Upper lobe of left lung (tissue), 6 donors: ENCODE data around the gene RACK1. TPM values are rescaled to one million over a fixed set of nuclear protein-coding genes. Genes with fewer than 3 reads are reported as not detected.

Experiments
- ATAC-seq, 2 donors: fragments of 200-7000 bp; cut with Tn5 transposase; one replicate each; pipeline ENCODE4 v1.9.1; 2022; ENCODE audit warnings: mild to moderate bottlenecking in 2 of 2, moderate library complexity in 2 of 2; ENCODE audit not compliant: low FRiP score in 2 of 2
- DNase-seq, 2 donors: peaks; one replicate each; pipeline ENCODE4 v3.0.0-alpha.2; 2019 to 2020
- H3K27ac ChIP-seq, 4 donors: fragments of 200-600 bp; sonication (generic); one replicate each; pipeline ENCODE4 v1.5.1; 2016 to 2019
- H3K27me3 ChIP-seq, 4 donors: fragments of 200-600 bp; sonication (generic); one replicate each; pipeline ENCODE4 v1.5.1; 2017 to 2019
- H3K36me3 ChIP-seq, 4 donors: fragments of 200-600 bp; sonication (generic); one replicate each; pipeline ENCODE4 v1.5.1; 2016 to 2019
- H3K4me1 ChIP-seq, 4 donors: fragments of 200-600 bp; sonication (generic); one replicate each; pipeline ENCODE4 v1.5.1; 2018 to 2019
- H3K4me3 ChIP-seq, 4 donors: fragments of 200-600 bp; sonication (generic); one replicate each; pipeline ENCODE4 v1.5.1; 2017 to 2019; ENCODE audit warnings: mild to moderate bottlenecking in 2 of 4, moderate library complexity in 1 of 4
- H3K9me3 ChIP-seq, 4 donors: fragments of 200-600 bp; sonication (generic); one replicate each; pipeline ENCODE4 v1.5.1; 2018 to 2019
- EP300 ChIP-seq, 4 donors: sonication (generic); formaldehyde crosslinking; IDR thresholded peaks; one replicate each; pipeline ENCODE4 v1.5.1; 2017; ENCODE audit warnings: antibody characterized with exemption in 4 of 4, control low read depth in 2 of 4
- POLR2A ChIP-seq, 4 donors: fragments of 450-650 bp; IDR thresholded peaks; one replicate each; pipeline ENCODE4 v1.5.1; 2016 to 2017; ENCODE audit warnings: antibody characterized with exemption in 4 of 4, mild to moderate bottlenecking in 2 of 4
- POLR2AphosphoS5 ChIP-seq, 2 donors: sonication (generic); formaldehyde crosslinking; IDR thresholded peaks; one replicate each; pipeline ENCODE4 v1.5.1; 2017; ENCODE audit warnings: antibody characterized with exemption in 2 of 2
- WGBS, 2 donors: methylation state at CpG; one replicate each; pipeline ENCODE4 v1.1.5; 2017 to 2018; 5-methylcytosine and 5-hydroxymethylcytosine counted together
- total RNA-seq, 6 donors: library from RNA; depleted of rRNA in 4 of 6; stranded (reverse); fragments of >200 nt in 4 of 6; gene quantifications; one replicate each; pipeline versions ENCODE4 v1.1.0 to v1.2.1, GENCODE V29; 2016 to 2021
- TF ChIP-seq, protein P1 (sequence below), 6 experiments: fragments of 450-650 bp in 4 of 6; fragments of 200-600 bp in 2 of 6; sonication (generic) in 2 of 6; IDR thresholded peaks; one replicate each; pipeline ENCODE4 v1.5.1; 2016 to 2019; ENCODE audit warnings: antibody characterized with exemption in 6 of 6
- donor health status: DM: no; HTN: no; CAD: no; lungs with moderate emphysema.
- donor health status: DM: no; HTN: yes; CAD: no; lungs with severe emphysema.

Gene RACK1
- total RNA-seq, 6 donors from 2014 or later, result 801 to 1,863 (median 1,196) TPM

DNA sequence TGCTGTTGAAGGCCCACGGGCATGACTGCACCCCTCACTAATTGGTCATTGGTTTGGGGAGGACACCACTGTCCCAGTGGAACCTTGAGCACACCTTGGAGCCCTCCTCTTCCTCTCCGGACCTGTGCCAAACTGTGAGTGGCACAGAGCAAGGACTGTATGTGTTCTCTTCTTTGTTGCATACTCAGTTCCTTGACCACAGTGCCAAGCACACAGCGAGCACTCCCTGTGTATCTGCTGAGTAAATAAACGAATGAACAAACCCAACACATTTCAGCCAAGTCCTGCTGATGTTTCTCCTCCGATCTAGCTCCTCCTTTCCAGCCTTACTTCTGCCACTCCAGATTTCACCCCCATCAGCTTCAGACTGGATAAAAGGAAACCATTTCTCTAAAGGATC lies 19.9 kb upstream of the RACK1 start:
- DNase-seq, result no peak
- H3K4me3 ChIP-seq, result no peak overlapping the region
- peaks cover 18 to 30% (median 24%) of the 10 kb centered on the region in 4 donors for H3K4me1 ChIP-seq
- no peaks in the 10 kb centered on the region for H3K9me3 ChIP-seq
- no peak for ATAC-seq
- H3K27ac ChIP-seq, result peak overlapping the region in 1 of 4 donors; percentile 96
- TF ChIP-seq EP300 (IDR thresholded peaks at IDR 0.05) (no peak), POLR2A (IDR thresholded peaks at IDR 0.05) (no peak), POLR2AphosphoS5 (IDR thresholded peaks at IDR 0.05) (no peak)
- TF ChIP-seq, protein P1, sequence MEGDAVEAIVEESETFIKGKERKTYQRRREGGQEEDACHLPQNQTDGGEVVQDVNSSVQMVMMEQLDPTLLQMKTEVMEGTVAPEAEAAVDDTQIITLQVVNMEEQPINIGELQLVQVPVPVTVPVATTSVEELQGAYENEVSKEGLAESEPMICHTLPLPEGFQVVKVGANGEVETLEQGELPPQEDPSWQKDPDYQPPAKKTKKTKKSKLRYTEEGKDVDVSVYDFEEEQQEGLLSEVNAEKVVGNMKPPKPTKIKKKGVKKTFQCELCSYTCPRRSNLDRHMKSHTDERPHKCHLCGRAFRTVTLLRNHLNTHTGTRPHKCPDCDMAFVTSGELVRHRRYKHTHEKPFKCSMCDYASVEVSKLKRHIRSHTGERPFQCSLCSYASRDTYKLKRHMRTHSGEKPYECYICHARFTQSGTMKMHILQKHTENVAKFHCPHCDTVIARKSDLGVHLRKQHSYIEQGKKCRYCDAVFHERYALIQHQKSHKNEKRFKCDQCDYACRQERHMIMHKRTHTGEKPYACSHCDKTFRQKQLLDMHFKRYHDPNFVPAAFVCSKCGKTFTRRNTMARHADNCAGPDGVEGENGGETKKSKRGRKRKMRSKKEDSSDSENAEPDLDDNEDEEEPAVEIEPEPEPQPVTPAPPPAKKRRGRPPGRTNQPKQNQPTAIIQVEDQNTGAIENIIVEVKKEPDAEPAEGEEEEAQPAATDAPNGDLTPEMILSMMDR (IDR thresholded peaks at IDR 0.05), result no peak
- peaks cover 0 to 14% (median 2%) of the 10 kb centered on the region in 4 donors for H3K36me3 ChIP-seq
- 70 to 92% methylated on average over 5 of the region's 5 CpGs for WGBS, 2 donors
- no peaks in the 10 kb centered on the region for H3K27me3 ChIP-seq

DNA sequence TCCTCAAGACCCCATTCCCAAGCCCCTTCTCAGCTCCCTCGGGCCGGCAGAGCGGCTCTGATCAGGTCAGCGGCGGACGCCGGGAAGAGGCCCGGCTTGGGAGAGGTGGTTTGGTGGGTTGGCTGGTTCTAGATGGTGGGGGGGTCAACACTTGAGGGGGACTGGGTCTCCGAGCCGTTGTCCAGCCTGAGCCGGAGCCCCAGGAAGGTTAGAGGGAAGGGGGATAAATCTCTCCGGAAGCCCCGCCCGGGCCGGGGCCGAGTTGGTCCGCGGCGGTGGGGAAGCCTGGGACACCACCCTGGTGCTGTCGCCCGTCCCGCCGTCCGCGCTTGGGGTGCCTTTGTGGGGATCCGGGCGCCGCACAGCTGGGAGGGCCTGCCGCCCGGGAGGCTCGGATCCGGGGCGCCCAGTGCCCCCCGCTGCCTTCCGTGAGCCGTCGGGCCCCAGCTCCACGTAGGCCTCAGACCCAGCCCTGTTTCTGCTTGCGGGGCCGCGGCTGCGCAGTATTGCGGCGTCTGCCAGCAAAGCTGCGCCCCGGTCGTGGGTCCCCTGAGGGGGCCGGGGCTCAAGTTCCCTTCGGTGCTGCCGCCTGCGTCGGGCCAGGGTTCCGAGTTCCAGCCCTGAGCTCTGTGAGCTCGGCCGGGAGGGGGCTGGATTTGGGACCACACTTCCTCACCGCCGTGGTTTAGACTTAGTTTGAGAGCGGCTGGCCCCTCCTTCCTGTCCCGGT lies 17.8 kb upstream of the RACK1 start:
- Histone ChIP-seq H3K9me3 (no peaks in the 10 kb centered on the region), H3K4me1 (peaks cover 37 to 51% (median 44%) of the 10 kb centered on the region in 4 donors), H3K4me3 (peak overlapping the region; percentile 77 to 92 (median 84)), H3K36me3 (peaks cover 0 to 14% (median 2%) of the 10 kb centered on the region in 4 donors), H3K27ac (peak overlapping the region; percentile 96 to 100 (median 99)), H3K27me3 (no peaks in the 10 kb centered on the region)
- no peak for TF ChIP-seq EP300 (IDR thresholded peaks at IDR 0.05)
- TF ChIP-seq, protein P1 (IDR thresholded peaks at IDR 0.05), result peak in 2 of 6 experiments; percentile 10 to 13
- TF ChIP-seq POLR2AphosphoS5 (IDR thresholded peaks at IDR 0.05), result peak; percentile 63 to 72
- peak in 3 of 4 donors; percentile 60 to 77 (median 73) for TF ChIP-seq POLR2A (IDR thresholded peaks at IDR 0.05)
- DNase-seq (peak; percentile 85 to 94), ATAC-seq (peak; percentile 76 to 87)
- WGBS, 2 donors, result 1% methylated on average over 17 to 44 of the region's 59 CpGs

DNA sequence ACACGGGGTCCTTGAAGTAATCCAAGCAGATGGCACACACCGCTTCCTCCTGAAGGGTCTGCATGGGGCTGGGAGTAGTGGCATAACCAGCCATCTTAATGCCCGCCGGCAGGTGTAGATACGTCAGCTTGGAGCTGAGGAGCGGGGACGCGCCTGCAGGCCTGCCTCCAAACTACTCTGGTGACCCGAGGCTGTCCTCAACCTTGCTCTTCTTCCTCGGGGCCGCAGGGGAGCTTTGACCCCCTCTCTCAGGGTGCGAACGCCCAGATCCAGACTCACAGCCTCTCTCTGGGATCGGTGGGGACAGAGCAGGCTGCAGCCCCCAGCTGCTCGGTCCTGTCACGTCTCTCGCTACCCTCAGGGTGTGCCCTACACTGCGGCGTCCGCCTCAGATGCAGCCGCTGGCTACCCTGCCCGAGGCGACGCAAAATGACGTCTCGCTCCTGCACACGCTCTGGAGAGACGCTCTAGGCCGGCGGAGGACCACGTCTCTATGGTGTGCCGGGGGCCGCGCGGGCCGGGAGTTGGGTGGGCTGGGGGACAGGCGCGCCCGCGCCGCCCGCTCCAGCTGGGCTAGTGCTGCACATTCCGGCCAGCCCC lies 17.1 kb upstream of the RACK1 start, which contains the start of gene TRIM52:
TSS of gene TRIM52 (minus strand) at position 424 of the 600 bp plus-strand sequence. CDS start at position 94, 330 bp downstream.
- Histone ChIP-seq H3K27ac (peak within 1 kb of the TSS; percentile 96 to 100 (median 99)), H3K9me3 (no peaks in the 10 kb centered on the region), H3K4me3 (peak within 1 kb of the TSS; percentile 77 to 92 (median 84)), H3K27me3 (no peaks in the 10 kb centered on the region), H3K36me3 (peaks cover 0 to 14% (median 2%) of the 10 kb centered on the region in 4 donors), H3K4me1 (peaks cover 43 to 58% (median 49%) of the 10 kb centered on the region in 4 donors)
- peak; percentile 97 for ATAC-seq
- DNase-seq, result peak; percentile 95 to 96
- WGBS, 2 donors, result 0% methylated on average over 2 to 26 of the region's 43 CpGs
- TF ChIP-seq POLR2AphosphoS5 (IDR thresholded peaks at IDR 0.05) (peak; percentile 95 to 98), POLR2A (IDR thresholded peaks at IDR 0.05) (peak; percentile 21 to 91 (median 82)), EP300 (IDR thresholded peaks at IDR 0.05) (peak in 1 of 4 donors; percentile 54)
- TF ChIP-seq, protein P1 (IDR thresholded peaks at IDR 0.05), result peak in 2 of 6 experiments; percentile 28 to 44

DNA sequence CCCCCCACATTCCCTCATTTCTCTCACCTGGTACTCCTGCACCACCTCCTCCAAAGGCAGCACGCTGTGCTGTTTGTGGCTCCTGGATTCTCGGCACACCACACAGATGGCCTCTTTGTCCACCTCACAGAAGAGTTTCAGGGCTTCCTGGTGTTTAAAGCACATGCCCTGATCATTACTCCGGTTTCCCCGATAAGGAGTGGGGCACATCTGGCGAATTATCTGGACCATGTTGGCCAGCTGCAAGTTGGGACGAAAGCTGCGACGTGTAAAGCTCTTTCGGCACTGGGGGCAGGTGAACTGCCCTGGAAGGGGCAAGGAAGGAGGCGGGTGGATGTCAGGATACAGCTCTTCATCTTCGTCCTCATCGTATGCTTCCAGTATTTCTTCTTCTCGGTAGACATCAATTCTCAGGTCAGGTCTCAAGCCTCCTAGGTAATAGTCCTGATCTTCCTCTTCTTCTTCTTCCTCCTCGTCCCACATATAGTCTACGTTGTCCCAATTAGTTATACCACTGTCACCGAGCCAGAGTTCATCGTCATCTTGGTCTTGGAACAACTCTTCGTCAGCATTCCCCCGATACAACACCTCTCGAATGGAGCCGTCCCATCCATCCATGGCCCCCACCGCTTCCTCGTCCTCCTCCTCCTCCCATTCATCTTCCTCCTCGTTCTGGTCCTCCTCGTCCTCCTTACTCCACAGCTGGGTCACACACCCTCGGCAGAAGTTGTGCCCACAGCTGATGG lies 16.4 kb upstream of the RACK1 start:
- DNase-seq (no peak), ATAC-seq (no peak)
- no peaks in the 10 kb centered on the region for H3K27me3 ChIP-seq
- 3% methylated on average over 24 to 26 of the region's 26 CpGs for WGBS, 2 donors
- H3K4me3 ChIP-seq, result peak overlapping the region; percentile 77 to 92 (median 84)
- peaks cover 0 to 20% (median 2%) of the 10 kb centered on the region in 4 donors for H3K36me3 ChIP-seq
- H3K4me1 ChIP-seq, result peaks cover 49 to 63% (median 51%) of the 10 kb centered on the region in 4 donors
- H3K9me3 ChIP-seq, result no peaks in the 10 kb centered on the region
- TF ChIP-seq POLR2AphosphoS5 (IDR thresholded peaks at IDR 0.05), result no peak
- no peak for TF ChIP-seq EP300 (IDR thresholded peaks at IDR 0.05)
- TF ChIP-seq POLR2A (IDR thresholded peaks at IDR 0.05), result no peak
- TF ChIP-seq, protein P1 (IDR thresholded peaks at IDR 0.05), result no peak
- peak overlapping the region; percentile 96 to 100 (median 99) for H3K27ac ChIP-seq
